NCI-H226 (cell line): ENCODE results near the gene DNAI1.
A peak's percentile ranks its signal among the peaks of the same experiment; 100 is the strongest.
"Not testable (repeated sequence)": the region's sequence is repeated elsewhere in the genome, so short reads cannot be mapped to it uniquely, and the experiment has no call there.

Experiments used
- DNase-seq: peaks from one replicate; pipeline ENCODE4 v3.0.0-alpha.2; 2015

Gene DNAI1

GRCh38 chr9:34451545-34451944 lies 7.1 kb upstream of the DNAI1 start:
- no peak for DNase-seq

GRCh38 chr9:34452568-34452967 lies 6.0 kb upstream of the DNAI1 start:
- no peak for DNase-seq

GRCh38 chr9:34454571-34455065 lies 4.0 kb upstream of the DNAI1 start:
- DNase-seq: peak; percentile 9

- no peak for DNase-seq
Observed at GRCh38 chr9:34456151-34456550, 2.5 kb upstream of the DNAI1 start.

GRCh38 chr9:34456746-34457145 lies 1.9 kb upstream of the DNAI1 start:
- no peak for DNase-seq

GRCh38 chr9:34457266-34458012 lies 1.2 kb upstream of the DNAI1 start:
- no peak for DNase-seq

DNA sequence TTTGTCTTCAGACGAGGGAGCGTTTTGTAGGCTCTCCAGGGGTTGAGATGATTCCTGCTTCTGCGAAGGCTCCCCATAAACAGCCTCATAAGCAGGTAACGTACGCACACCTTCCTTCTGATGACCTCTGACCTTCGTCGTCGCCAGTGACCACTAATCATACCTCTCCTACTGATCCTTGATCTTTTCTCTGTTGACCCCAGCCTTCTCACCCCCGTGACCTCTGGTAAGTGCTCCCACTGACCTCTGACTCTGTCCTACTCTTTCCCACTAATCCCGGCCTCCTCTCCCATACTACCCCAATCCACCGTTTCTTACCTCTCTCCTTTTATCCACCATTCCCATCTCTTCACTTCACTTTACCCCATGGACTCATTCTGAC lies 345 bp downstream of the DNAI1 start:
- no peak for DNase-seq

DNA sequence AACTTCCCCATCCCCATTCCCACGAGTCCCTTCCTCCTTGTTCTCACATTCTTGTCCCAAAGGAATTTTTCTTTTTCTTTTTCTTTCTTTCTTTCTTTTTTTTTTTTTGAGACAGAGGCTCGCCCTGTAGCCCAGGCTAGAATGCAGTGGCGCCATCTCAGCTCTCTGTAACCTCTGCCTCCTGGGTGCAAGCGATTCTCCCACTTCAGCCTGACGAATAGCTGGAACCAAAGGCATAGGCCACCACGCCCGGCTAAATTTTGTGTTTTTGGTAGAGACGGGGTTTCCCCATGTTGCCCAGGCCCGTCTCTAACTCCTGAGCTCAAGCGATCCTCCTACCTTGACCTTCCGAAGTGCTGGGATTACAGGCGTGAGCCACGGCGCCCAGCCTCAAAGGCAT lies 751 bp downstream of the DNAI1 start:
- DNase-seq: no peak

GRCh38 chr9:34459941-34460340 lies 1.3 kb downstream of the DNAI1 start:
- DNase-seq: peak; percentile 33

DNA sequence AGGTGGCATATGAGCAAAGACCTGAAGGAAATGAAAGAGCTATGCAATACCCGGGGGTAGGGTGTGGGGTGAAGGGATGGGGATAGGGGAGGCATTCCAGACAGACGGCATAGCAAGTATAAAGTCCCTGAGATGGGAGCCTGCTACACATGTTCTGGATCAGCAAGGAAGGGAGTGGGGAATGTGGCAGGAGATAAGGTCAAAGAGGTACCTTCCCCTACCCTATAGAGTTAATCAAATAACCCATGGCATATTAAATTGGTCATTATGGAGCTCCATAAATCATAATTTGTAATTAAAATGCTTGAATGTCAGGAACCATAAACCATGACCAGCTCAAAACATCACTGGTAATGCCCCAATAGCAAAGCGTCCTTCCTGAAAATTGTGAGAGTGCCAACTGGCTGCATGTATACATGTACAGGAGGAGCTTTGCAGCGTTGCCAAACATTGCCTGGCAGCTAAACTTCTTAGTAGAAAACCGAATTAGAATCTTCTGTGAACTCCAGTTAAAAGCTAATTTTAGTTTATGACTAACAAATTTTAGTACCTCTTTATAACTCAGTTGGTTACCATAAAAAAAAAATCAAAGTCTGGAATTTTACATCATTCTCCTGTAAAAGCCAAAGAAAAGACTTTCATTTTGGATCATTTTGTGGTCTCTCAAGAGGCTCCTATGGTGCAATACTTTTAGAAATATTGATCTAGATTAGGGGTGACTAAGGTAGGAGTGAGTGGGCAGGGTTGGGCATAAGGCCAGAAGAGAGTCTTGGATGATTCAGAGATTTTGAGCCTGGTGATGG lies 4.7 kb downstream of the DNAI1 start:
- no peak for DNase-seq

DNA sequence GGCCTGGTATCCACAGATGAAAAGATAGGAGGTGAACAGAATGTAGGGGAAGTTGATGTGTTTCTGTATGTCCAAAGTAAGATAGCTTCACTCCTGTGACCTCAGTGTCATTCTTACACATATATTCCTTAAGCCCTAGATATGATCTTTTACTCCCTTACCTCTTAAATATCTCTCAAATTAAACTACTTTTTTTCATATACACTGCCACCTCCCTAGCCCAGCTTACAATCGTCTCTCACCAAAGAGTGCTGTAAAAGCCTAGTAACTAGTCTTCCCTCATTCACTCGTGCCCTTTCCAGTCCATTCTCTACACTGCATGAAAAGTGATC lies 5.3 kb downstream of the DNAI1 start:
- DNase-seq: no peak

- DNase-seq: no peak
Observed at GRCh38 chr9:34464571-34464970, 6.0 kb downstream of the DNAI1 start.

DNA sequence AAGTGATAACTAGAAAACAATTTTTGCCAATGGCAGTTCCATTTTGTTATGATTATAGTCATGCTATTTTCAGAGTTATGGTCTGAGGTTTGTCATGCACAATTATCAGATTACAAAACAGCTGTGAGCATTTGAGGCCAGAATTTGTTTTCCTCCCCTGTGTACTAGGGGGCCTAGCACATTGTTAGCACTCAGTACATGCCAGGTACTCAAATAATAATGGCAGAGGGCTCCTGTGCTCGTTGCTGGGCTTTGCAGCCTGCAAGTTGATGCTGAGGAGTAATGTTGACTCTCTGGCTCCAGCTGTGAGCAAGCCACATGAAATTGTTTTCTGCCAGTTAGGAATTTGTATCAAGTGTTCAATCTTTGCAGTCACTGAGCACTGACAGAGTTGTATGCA lies 6.9 kb downstream of the DNAI1 start:
- no peak for DNase-seq

- no peak for DNase-seq
Observed at GRCh38 chr9:34475097-34475496, 16.5 kb downstream of the DNAI1 start.

- no peak for DNase-seq
Observed at GRCh38 chr9:34477541-34477940, 18.9 kb downstream of the DNAI1 start.

DNA sequence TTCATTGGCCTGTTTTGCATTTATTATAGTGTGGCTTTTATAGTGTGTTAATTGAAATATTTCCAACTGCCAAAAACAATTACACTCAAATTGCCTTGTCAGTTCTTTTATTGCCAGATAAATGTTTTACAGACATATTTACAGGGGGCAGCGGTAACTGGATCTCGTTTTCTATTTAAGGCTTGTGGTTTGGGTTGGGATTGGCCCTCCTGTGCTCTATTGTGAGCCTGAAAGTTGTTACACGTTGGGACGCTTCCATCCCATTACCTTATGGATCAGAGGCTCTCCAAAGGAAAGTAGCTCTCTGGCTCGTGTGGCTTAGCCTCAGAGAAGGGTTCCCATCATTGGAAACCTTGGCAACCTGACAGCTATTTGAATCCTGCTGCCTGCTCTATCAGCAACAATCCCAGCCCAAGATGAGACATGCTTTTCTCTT lies 20.8 kb downstream of the DNAI1 start:
- no peak for DNase-seq

DNA sequence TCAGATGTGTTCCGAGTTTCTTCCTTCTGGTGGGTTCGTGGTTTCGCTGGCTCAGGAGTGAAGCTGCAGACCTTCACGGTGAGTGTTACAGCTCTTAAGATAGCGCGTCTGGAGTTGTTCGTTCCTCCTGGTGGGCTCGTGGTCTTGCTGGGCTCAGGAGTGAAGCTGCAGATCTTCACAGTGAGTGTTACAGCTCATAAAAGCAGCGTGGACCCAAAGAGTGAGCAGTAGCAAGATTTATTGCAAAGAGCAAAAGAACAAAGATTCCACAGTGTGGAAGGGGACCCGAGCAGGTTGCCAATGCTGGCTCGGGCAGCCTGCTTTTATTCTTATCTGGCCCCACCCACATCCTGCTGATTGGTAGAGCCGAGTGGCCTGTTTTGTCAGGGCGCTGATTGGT lies 23.0 kb downstream of the DNAI1 start:
- DNase-seq: not testable (repeated sequence)

DNA sequence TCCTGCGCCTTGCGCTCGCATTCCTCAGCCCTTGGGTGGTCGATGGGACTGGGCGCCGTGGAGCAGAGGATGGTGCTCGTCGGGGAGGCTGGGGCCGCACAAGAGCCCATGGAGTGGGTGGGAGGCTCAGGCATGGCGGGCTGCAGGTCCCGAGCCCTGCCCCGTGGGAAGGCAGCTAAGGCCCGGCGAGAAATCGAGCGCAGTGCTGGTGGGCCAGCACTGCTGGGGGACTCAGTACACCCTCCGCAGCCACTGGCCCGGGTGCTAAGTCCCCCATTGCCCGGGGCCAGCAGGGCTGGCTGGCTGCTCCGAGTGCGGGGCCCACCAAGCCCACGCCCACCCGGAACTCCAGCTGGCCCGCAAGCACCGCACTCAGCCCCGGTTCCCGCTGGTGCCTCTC lies 24.1 kb downstream of the DNAI1 start:
- DNase-seq: not testable (repeated sequence)

DNA sequence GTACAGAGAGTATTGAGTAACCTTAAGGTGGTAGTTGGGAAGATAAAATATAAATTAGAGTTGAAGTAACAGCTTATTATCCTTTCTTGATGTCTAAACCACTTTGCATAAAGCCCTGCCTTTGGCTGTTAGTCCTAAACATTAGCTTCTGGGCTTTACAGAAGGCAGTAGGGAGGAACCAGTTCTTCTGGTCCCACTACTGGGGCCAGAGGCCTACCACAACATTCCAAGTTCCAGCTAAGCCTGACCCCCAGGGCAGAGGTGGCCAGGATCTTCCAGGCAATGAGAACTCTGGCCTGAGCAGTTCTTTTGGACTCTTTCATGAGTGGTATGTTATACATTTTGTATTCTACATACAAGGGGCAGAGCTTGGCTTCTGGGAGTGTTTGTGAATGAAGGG lies 26.1 kb downstream of the DNAI1 start:
- no peak for DNase-seq

DNA sequence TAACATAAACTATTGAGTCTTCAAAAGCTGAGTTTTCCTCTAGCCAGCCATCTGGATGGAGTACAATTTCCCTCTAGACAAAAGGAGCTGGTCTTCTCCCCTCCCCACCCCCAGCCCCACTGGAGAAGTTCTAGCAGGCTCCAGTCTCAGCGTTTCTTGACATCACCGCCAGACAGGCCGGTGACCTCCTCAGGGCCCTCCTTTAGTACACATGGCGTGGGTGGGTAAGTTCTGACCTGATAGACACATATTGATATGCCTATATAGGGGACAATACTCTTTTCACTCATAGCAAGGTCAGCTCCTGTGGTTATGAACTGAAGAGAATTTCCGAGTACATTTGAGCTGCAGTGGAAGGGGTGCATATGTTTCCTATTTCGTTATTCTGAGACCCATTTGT lies 27.2 kb downstream of the DNAI1 start:
- DNase-seq: no peak

DNA sequence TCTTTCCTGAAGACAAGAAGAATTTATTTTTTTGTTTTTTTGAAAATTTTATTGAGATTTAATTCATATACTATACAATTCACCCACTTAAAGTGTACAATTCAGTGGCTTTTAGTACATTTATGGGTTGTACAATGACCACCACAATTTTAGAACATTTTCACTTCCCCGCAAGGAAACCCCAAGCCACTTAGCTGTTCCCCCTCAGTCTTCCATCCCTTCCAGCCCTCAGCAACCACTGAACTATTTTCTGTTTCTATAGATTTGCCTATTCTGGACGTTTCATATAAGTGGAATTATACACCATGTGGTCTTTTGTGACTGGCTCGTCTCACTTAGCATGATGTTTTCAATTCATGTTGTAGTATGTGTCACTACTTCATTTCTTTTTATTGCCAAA lies 28.0 kb downstream of the DNAI1 start:
- no peak for DNase-seq

- DNase-seq: no peak
Observed at GRCh38 chr9:34490360-34490759, 31.8 kb downstream of the DNAI1 start.

DNA sequence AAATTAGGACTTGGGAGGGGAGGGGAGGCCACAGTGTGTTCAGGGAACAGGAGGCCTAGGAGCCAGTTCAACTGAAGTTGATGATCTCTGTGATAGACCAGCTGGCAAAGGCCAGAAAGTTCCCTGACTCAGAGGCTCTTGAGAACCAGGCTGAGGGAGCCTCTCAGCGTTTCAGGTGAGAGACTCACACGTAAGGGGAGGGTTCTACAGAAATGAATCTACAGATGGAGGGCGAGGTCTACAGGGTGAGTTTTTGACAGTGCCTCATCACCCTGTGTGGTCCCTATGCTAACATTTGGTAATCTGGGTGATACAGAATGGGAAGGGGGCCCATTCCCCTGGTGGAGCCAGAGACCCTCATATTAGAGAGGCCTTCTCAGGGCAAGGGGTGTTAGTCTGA lies 32.2 kb downstream of the DNAI1 start:
- DNase-seq: no peak

DNA sequence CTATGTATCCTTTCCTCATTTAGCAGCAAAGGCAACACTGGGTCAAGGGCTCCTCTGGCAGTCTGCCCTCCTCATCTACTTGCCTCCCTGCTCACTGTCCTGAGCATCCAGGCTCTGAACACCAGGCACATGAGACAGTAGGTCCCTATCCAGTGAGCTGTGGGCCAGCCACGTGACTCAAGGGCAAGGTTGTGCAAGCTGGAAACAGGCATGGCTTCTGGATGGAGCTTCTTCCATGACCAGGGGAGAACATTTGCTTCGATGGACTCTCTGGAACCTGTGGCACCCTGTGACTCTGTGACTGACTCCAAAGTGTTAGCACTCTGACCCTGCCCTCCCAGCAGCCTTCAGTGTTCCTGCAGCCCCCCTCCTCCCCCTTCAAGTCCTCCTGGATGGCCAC lies 33.0 kb downstream of the DNAI1 start:
- DNase-seq: no peak

- no peak for DNase-seq
Observed at GRCh38 chr9:34492051-34492450, 33.4 kb downstream of the DNAI1 start.
